ENCODE measurements around the gene PNPT1. TPM values are rescaled to one million over a fixed set of nuclear protein-coding genes. Genes with fewer than 3 reads are reported as not detected.

The PNPT1 gene
- total and polyA plus RNA-seq, 2 of the 13 experiments (the other 11 are each of a cell fraction or from before 2014, with no cell fraction given), result 23.4 to 61.0 TPM

GRCh38 chr2:55617175-55618024 lies 76.2 kb downstream of the PNPT1 start, which contains the start of gene PPP4R3B (continued):
- TF ChIP-seq ZNF556 (CRISPR knock-in tag; IDR thresholded peaks at IDR 0.05; ENCODE audit: borderline replicate concordance) (peak; percentile 98), YEATS4 (CRISPR knock-in tag; IDR thresholded peaks at IDR 0.05; ENCODE audit: borderline replicate concordance) (peak; percentile 99), XBP1 (CRISPR knock-in tag; IDR thresholded peaks at IDR 0.05) (0 out of 2 replicates have a peak, but pooled peaks have one; percentile 49), ZNF136 (CRISPR knock-in tag; IDR thresholded peaks at IDR 0.05; ENCODE audit: low read depth) (no peak), GZF1 (CRISPR knock-in tag; IDR thresholded peaks at IDR 0.05) (peak; percentile 81), ZNF678 (CRISPR knock-in tag; IDR thresholded peaks at IDR 0.05) (peak; percentile 33; the same call in 1 of the 2 replicates), GATAD2A (CRISPR knock-in tag; IDR thresholded peaks at IDR 0.05) (peak; percentile 87), ZNF580 (CRISPR knock-in tag; IDR thresholded peaks at IDR 0.05; ENCODE audit: borderline replicate concordance, low read depth) (peak; percentile 97; the same call in 1 of the 2 replicates), IKZF4 (CRISPR knock-in tag; IDR thresholded peaks at IDR 0.05; ENCODE audit: borderline replicate concordance, low read depth, not compliant biosample characterization) (peak; percentile 91), HMGXB3 (CRISPR knock-in tag; IDR thresholded peaks at IDR 0.05; ENCODE audit: borderline replicate concordance) (peak; percentile 85; the same call in 1 of the 2 replicates), ZNF878 (CRISPR knock-in tag; IDR thresholded peaks at IDR 0.05) (peak; percentile 91), ZBTB3 (CRISPR knock-in tag; IDR thresholded peaks at IDR 0.05; ENCODE audit: borderline replicate concordance, low read depth) (peak; percentile 34; the same call in 1 of the 2 replicates), ZNF407 (CRISPR knock-in tag; IDR thresholded peaks at IDR 0.05; ENCODE audit: not compliant biosample characterization) (no peak), RFXAP (CRISPR knock-in tag; IDR thresholded peaks at IDR 0.05; ENCODE audit: borderline replicate concordance) (peak; percentile 90), ZNF558 (CRISPR knock-in tag; IDR thresholded peaks at IDR 0.05; ENCODE audit: borderline replicate concordance) (peak; percentile 98; the same call in 1 of the 2 replicates)
